Kidney epithelial cell (primary cell): ENCODE measurements around the gene MRGPRX2. TPM values are rescaled to one million over a fixed set of nuclear protein-coding genes. Genes with fewer than 3 reads are reported as not detected.

Experiments used
- DNase-seq: peaks from one replicate; pipeline ENCODE4 v3.0.0-alpha.2; 2010; ENCODE audit warnings: low read depth
- H3K27me3 ChIP-seq: 2 replicates; pipeline ENCODE4 v1.6.0; 2011; ENCODE audit warnings: low read length; ENCODE audit not compliant: control insufficient read depth, insufficient read depth
- H3K36me3 ChIP-seq: 2 replicates; pipeline ENCODE4 v1.5.1; 2011; ENCODE audit warnings: low read length; ENCODE audit not compliant: control insufficient read depth, insufficient read depth
- H3K4me3 ChIP-seq: 2 replicates; pipeline ENCODE4 v1.5.1; 2011; ENCODE audit warnings: low read depth, mild to moderate bottlenecking, control low read depth, low read length
- CTCF ChIP-seq: IDR thresholded peaks from 2 replicates; pipeline ENCODE4 v1.5.1; 2011; ENCODE audit warnings: mild to moderate bottlenecking, moderate library complexity, low read length, control low read depth, inconsistent platforms; ENCODE audit not compliant: insufficient read depth, poor library complexity, severe bottlenecking
- total RNA-seq: library from RNA; depleted of rRNA; stranded (reverse); fragments of >200 nt; gene quantifications from 2 replicates; pipeline ENCODE4 v1.2.3, GENCODE V29; 2015

The MRGPRX2 gene
- total RNA-seq, 1 donor from 2014 or later: not detected

GRCh38 chr11:19080579-19080993 is 20.1 kb upstream of the MRGPRX2 start:
- Histone ChIP-seq H3K36me3 (no peaks in the 10 kb centered on the region), H3K4me3 (no peak overlapping the region), H3K27me3 (peaks cover 7% of the 10 kb centered on the region)
- no peak for TF ChIP-seq CTCF
- no peak for DNase-seq

- H3K27me3 ChIP-seq: peaks cover 7% of the 10 kb centered on the region
- no peak for DNase-seq
- no peak for TF ChIP-seq CTCF
- no peaks in the 10 kb centered on the region for H3K36me3 ChIP-seq
- H3K4me3 ChIP-seq: no peak overlapping the region
Measured at GRCh38 chr11:19079643-19080440, 19.3 kb upstream of the MRGPRX2 start.

- DNase-seq: no peak
- no peak for TF ChIP-seq CTCF
- peaks cover 7% of the 10 kb centered on the region for H3K27me3 ChIP-seq
Measured at GRCh38 chr11:19077965-19078364, 17.4 kb upstream of the MRGPRX2 start.

GRCh38 chr11:19076744-19077589 is 16.4 kb upstream of the MRGPRX2 start:
- peak; percentile 95 for TF ChIP-seq CTCF
- H3K4me3 ChIP-seq: no peak overlapping the region
- peaks cover 7% of the 10 kb centered on the region for H3K27me3 ChIP-seq
- DNase-seq: no peak
- no peaks in the 10 kb centered on the region for H3K36me3 ChIP-seq

More at GRCh38 chr11:19077965-19078364, 17.4 kb upstream of the MRGPRX2 start:
- no peak overlapping the region for H3K4me3 ChIP-seq
- no peaks in the 10 kb centered on the region for H3K36me3 ChIP-seq

- DNase-seq: no peak
- Histone ChIP-seq H3K36me3 (no peaks in the 10 kb centered on the region), H3K27me3 (peaks cover 6% of the 10 kb centered on the region), H3K4me3 (no peak overlapping the region)
- TF ChIP-seq CTCF: no peak
Measured at GRCh38 chr11:19075636-19076035, 15.1 kb upstream of the MRGPRX2 start.
